ENCODE results near the gene COL5A1.

Gene COL5A1

GRCh38 chr9:134626571-134627416, 14.8 kb upstream of the COL5A1 start:
- no peak for DNase-seq

- no peak for DNase-seq
Observed at GRCh38 chr9:134627417-134628353, 13.9 kb upstream of the COL5A1 start.

- DNase-seq = no peak
Observed at GRCh38 chr9:134628354-134628736, 13.3 kb upstream of the COL5A1 start.

GRCh38 chr9:134629061-134629585, 12.5 kb upstream of the COL5A1 start:
- DNase-seq = no peak

GRCh38 chr9:134629586-134630392, 11.8 kb upstream of the COL5A1 start:
- no peak for DNase-seq

- DNase-seq = no peak
Observed at GRCh38 chr9:134630393-134630790, 11.2 kb upstream of the COL5A1 start.

GRCh38 chr9:134630861-134631260, 10.7 kb upstream of the COL5A1 start:
- no peak for DNase-seq

- no peak for DNase-seq
Observed at GRCh38 chr9:134631881-134632280, 9.7 kb upstream of the COL5A1 start.

- DNase-seq = no peak
Observed at GRCh38 chr9:134632329-134632728, 9.3 kb upstream of the COL5A1 start.

- DNase-seq = no peak
Observed at GRCh38 chr9:134633362-134634142, 8.1 kb upstream of the COL5A1 start.

- no peak for DNase-seq
Observed at GRCh38 chr9:134634176-134634575, 7.4 kb upstream of the COL5A1 start.

- no peak for DNase-seq
Observed at GRCh38 chr9:134634667-134635230, 6.9 kb upstream of the COL5A1 start.

- no peak for DNase-seq
Observed at GRCh38 chr9:134635351-134636148, 6.1 kb upstream of the COL5A1 start.

- DNase-seq = no peak
Observed at GRCh38 chr9:134636149-134636507, 5.5 kb upstream of the COL5A1 start.

GRCh38 chr9:134637241-134637640, 4.4 kb upstream of the COL5A1 start:
- no peak for DNase-seq

- DNase-seq = no peak
Observed at GRCh38 chr9:134637696-134638501, 3.7 kb upstream of the COL5A1 start.

GRCh38 chr9:134638502-134639090, 3.0 kb upstream of the COL5A1 start:
- DNase-seq = no peak

- DNase-seq = no peak
Observed at GRCh38 chr9:134639994-134640393, 1.6 kb upstream of the COL5A1 start.

- DNase-seq = no peak
Observed at GRCh38 chr9:134640506-134641172, 964 bp upstream of the COL5A1 start.

All from CD4-positive, alpha-beta T cell treated with Interleukin-12 subunit alpha and Interleukin-12 subunit beta, for 1 hour (primary cell).